Mesothelial cell of epicardium (in vitro differentiated cells): ENCODE results near the gene IL17REL. TPM values are rescaled to one million over a fixed set of nuclear protein-coding genes. Genes with fewer than 3 reads are reported as not detected.

Experiments used
- DNase-seq, 2 experiments: peaks; one replicate each; pipeline ENCODE4 v3.0.0; 2021; ENCODE audit warnings: low spot score in 2 of 2; ENCODE audit not compliant: unreplicated experiment in 2 of 2
- H3K27ac Mint-ChIP-seq: 2 replicates; pipeline ENCODE4 v1.8.0; 2021; ENCODE audit warnings: mixed read lengths
- H3K27me3 Mint-ChIP-seq: 2 replicates; pipeline ENCODE4 v1.8.0; 2021; ENCODE audit warnings: low read depth, mixed read lengths
- H3K36me3 Mint-ChIP-seq: 2 replicates; pipeline ENCODE4 v1.8.0; 2021; ENCODE audit warnings: mixed read lengths
- H3K4me1 Mint-ChIP-seq: 2 replicates; pipeline ENCODE4 v1.8.0; 2021; ENCODE audit warnings: mixed read lengths
- H3K4me3 Mint-ChIP-seq: 2 replicates; pipeline ENCODE4 v1.8.0; 2021; ENCODE audit warnings: mild to moderate bottlenecking, moderate library complexity, mixed read lengths
- H3K9me3 Mint-ChIP-seq: 2 replicates; pipeline ENCODE4 v1.8.0; 2021; ENCODE audit warnings: mixed read lengths
- CTCF ChIP-seq: fragments of 200-600 bp; sonication (generic); IDR thresholded peaks from one replicate; pipeline ENCODE4 v1.5.0; 2021; ENCODE audit warnings: antibody characterized with exemption; ENCODE audit not compliant: unreplicated experiment
- total RNA-seq: library from RNA; stranded (reverse); gene quantifications from 3 replicates; pipeline ENCODE4 v1.2.1, GENCODE V29; 2021

The IL17REL gene
- total RNA-seq, 1 donor from 2014 or later: 0.31 TPM

- peaks cover under 1% of the 10 kb centered on the region for H3K27me3 Mint-ChIP-seq
- peaks cover 12% of the 10 kb centered on the region for H3K4me1 Mint-ChIP-seq
- no peak for TF ChIP-seq CTCF
- no peak overlapping the region for H3K4me3 Mint-ChIP-seq
- no peak for DNase-seq
- H3K27ac Mint-ChIP-seq: peak overlapping the region; percentile 47
- peaks cover 3% of the 10 kb centered on the region for H3K36me3 Mint-ChIP-seq
- H3K9me3 Mint-ChIP-seq: no peaks in the 10 kb centered on the region
These were observed 47.2 kb downstream of the IL17REL start for GRCh38 chr22:49965091-49966040.

GRCh38 chr22:49964136-49965090 is 48.2 kb downstream of the IL17REL start:
- H3K27me3 Mint-ChIP-seq: no peaks in the 10 kb centered on the region
- peak overlapping the region; percentile 47 for H3K27ac Mint-ChIP-seq
- H3K4me1 Mint-ChIP-seq: peaks cover 12% of the 10 kb centered on the region
- no peak for TF ChIP-seq CTCF
- H3K4me3 Mint-ChIP-seq: peak overlapping the region; percentile 65
- peak in 1 of 2 experiments; percentile 38 for DNase-seq
- no peaks in the 10 kb centered on the region for H3K9me3 Mint-ChIP-seq
- H3K36me3 Mint-ChIP-seq: peaks cover 3% of the 10 kb centered on the region

GRCh38 chr22:49963647-49964026 is 48.9 kb downstream of the IL17REL start:
- peak overlapping the region; percentile 67 for H3K27ac Mint-ChIP-seq
- H3K9me3 Mint-ChIP-seq: no peaks in the 10 kb centered on the region
- H3K27me3 Mint-ChIP-seq: no peaks in the 10 kb centered on the region
- TF ChIP-seq CTCF: no peak
- H3K4me3 Mint-ChIP-seq: peak overlapping the region; percentile 65
- DNase-seq: peak in 1 of 2 experiments; percentile 25
- peaks cover 18% of the 10 kb centered on the region for H3K4me1 Mint-ChIP-seq
- H3K36me3 Mint-ChIP-seq: peaks cover 3% of the 10 kb centered on the region

- Mint-ChIP-seq H3K36me3 (peaks cover 3% of the 10 kb centered on the region), H3K27ac (peak overlapping the region; percentile 88), H3K27me3 (no peaks in the 10 kb centered on the region), H3K9me3 (no peaks in the 10 kb centered on the region), H3K4me3 (peak overlapping the region; percentile 65), H3K4me1 (peaks cover 18% of the 10 kb centered on the region)
- TF ChIP-seq CTCF: no peak
- peak in 1 of 2 experiments; percentile 40 for DNase-seq
These were observed 49.6 kb downstream of the IL17REL start for GRCh38 chr22:49962751-49963646.
